OCI-M2 (cell line): ENCODE measurements around the gene MAP7D1.
"Not testable (repeated sequence)": the region's sequence is repeated elsewhere in the genome, so short reads cannot be mapped to it uniquely, and the experiment has no call there.

Source experiments
- DNase-seq: peaks from one replicate; lab custom pipeline; 2025; ENCODE audit not compliant: unreplicated experiment; lab: John Stamatoyannopoulos, UW

MAP7D1 gene

DNA sequence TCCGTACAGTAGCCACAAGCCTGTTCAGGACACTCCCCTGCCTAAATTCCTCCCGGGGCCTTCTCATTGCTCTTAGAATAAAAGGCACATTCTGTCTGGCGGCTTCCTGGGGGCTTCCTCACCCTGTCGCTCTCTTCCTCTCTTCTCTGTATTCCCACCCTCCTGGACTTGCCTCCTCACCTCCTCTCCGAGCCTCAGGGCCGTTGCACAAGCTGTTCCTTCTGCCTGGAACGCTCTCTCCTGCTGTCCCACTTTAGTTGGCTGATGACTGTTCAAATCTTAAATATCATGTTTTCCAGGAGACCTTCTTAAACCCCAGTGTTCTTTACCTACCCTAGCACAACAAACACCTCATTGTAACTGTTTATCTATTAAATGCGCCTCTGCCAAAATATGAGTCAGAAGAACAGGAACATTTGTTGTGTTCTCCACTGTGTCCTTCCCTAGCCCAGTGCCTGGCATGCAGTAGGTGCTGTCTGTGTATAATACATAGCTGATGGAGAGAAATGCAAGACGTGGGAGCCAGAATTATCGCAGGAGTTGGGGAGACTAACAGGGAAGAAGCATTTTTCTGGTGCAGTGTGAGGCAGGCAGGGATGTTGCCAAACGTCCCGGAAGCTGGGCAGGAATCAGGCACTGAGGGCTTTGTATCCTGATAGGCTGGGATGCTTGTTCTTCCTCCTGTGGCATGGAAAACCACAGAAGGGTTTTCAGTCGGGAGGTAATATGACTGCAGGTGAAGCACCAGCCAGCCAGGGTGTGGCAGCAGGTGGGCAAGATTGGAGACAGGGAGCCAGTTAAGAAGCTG is 44.2 kb downstream of the MAP7D1 start:
- DNase-seq = no peak

DNA sequence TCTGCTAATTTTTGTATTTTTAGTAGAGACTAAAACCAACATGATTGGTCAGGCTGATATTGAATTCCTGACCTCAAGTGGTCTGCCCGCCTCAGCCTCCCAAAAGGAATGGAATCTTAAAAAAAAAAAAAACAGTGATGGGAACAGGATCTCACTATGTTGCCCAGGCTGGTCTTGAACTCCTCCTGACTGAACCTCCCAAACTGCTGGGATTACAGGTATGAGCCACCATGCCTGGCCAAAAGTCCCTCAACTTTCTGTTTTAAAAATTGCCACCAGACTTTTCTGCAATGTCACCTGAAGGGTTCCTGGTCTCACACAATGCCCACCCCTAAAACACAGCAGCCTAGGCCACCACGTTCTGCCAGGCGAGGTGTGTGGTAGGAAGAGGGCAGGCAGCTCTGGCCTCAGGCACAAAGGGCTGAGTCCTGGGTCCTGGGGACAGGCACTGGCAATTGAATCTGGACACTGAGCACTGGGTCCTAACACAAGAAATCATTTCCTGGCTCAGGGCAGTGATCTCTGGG is 47.1 kb downstream of the MAP7D1 start:
- no peak for DNase-seq

DNA sequence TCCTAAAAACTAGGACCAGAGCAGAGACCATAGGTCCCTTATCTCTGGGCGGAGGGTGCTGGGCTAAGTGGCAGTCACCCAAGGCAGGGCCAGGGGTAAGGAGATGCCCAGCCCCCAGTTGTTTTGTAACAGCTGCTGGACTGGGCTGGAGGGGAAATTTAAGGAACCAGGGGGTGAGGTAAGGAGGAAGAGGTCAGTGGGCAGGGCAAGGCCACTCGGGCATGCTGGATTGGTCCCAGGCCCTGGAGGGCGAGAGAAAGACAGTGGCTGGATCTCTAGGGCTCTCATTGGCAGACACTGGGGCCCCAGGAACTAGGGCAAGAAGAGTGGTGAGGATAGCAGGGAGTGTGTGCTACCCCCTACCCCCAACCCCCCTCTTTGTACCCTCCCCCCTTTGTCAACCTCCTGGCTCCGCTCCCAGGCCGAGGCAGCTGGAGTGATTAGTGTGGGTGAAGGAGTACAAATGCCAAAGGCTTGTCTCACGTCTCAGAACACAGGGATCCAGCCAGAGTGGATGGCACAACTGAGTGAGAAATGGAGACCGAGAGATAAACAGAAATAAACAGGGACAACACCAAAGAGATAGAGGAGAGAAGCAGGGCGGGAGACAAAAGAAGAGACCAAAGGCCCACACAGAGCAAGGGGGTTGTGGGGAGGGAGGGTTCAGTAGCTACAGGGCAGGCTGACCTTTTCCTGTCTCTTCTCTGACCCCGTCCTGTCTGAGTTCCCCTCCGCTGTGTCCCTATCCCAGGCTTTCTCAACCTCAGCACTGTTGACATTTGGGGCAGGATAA is 47.8 kb downstream of the MAP7D1 start:
- DNase-seq = no peak

DNA sequence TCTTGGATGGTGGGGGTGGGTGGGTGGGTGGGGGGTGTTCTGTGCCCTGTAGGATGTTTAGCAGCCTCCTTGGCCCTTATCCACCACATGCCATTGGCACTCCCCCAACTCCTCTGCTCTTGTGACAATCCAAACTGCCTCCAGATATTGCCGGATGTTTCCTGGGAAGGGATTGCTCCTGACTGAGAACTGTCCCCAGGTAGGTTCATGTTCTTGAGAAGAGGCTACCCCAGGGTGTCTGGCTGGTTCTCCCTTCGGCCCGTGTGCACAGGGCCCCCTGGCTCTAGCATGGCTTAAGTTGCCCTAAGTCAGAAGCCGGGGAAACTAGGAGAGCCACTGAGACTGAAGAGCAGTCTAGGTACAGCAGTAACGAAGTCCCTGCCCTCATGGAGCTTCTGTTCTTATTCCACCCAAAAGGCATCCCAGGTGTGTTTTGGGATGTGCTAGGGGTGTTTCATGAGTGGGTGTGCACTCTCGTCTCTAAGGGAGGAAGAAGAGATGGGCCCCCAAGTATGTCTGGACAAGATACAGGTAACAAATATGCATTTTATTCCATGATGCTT is 48.5 kb downstream of the MAP7D1 start:
- no peak for DNase-seq

DNA sequence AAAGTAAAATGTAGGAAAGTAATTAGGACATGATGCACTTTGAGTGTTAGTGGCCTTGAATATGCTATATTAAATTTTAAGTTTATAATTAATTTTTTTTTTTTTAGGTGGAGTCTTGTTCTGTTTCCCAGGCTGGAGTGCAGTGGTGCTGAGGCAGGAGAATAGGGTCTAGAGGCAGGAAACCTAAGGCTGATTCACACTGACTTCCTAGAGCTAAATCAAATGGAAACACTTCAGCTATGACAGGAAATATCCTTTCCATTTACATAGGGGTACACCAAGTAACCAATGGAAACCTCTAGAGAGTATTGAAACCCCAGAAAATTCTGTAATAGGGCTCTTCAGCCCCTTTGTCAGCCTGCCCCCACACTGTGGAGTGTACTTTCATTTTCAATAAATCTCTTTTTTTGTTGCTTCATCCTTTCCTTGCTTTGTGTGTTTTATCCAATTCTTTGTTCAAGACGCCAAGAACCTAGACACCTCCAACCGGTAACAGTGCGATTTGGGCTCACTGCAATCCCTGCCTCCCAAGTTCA is 50.4 kb downstream of the MAP7D1 start:
- DNase-seq = no peak

DNA sequence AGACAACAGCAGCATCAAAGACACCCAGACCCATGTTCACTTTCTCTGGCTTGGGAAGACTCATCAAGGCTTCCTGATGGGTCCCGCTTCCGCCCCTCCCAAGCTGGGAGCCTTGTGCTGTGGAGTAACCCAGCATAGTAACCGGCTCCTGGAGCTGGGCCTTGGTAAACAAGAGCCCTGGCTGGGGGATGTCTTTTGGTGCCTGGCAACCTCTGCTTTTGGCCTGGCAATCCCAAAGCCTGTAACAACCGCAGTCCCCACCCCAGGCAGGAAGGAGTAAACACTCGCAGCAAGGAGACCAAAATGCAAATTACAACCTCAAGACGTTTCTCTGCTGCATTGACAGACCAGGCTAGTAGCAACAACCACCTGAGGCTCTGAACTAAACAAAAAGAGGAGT is 51.4 kb downstream of the MAP7D1 start:
- DNase-seq = no peak

DNA sequence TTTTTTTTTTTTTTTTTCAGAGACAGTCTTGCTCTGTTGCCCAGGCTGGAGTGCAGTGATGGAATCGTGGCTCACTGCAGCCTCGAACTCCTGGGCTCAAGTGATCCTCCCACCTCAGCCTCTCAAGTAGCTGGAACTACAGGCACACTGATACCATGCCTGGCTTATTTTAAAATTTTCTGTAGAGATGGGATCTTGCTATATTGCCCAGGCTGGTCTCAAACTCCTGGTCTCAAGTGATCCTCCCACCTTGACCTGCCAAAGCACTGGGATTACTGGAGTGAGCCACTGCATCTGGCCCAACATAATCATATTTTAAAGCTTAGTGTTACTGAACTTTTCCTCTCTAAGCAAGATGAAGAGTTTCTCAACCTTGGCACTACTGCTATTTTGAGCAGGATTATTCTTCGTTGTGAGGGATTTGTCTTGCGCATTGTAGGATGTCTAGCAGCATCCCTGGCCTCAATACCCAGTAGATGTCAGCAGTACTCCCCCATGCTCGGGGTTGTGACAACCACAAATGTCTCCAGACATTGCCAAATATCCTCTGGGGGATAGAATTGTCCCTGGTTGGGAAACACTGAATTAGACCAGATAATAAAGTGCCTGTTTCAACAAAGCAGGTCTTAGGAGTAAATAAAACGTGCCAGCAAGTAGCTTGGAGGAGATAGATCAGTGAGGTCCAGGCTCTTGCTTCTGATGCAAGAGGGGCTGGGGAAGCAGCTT is 53.2 kb downstream of the MAP7D1 start:
- DNase-seq = no peak

DNA sequence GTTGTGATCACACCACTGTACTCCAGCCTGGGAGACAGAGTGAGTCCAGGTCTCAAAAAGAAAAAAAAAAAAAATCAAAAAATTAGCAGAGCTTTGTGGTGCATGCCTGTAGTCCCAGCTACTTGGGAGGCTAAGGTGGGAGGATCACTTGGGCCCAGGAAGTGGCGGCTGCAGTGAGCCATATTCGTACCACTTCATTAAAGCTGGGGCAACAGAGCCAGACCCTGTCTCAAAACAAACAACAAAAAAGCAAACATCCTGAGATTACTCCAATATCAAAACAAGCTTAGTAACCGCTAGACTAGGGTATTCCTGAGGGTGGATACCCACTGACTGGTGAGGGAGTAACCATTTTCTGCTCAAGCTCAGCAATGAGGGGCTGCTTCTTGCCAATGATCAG is 55.3 kb downstream of the MAP7D1 start:
- no peak for DNase-seq

DNA sequence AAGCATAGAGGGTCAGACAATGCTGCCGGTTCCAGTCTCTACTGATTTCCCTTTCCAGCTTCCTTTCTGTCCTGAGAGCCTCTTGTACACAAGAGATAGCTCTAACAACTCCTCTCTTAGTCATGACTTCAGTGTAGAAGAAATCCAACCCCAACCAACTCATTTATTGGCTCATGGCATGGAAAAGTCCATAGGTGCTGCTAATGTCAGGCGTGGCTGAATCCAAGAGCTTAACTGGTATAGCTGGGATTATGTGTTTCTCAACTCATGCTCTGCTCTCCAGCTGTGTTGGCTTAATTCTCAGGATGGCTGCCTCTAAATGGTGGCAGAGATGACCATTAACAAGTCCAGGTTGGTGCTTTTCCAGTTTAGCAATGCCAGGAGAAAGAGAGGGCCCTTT is 55.9 kb downstream of the MAP7D1 start:
- DNase-seq = no peak

DNA sequence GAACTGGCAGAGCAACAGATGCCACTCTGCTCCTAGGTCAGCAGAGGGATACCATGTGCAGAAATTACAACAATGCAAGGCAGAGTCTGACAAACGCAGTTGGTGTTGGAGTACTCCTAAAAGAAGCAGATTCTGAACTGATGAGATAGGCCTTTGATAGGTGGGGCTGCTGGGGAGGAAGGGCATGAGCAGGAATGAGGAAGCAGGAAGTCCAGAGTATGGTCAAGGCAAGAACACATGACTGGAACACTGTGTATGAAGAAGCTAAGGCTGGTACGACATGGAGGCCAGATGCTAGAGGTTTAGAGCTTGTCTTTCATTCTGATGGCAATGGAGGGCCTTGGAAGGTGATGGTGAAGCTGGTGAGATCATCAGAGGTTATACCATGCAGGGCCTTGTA is 56.8 kb downstream of the MAP7D1 start:
- DNase-seq = no peak

DNA sequence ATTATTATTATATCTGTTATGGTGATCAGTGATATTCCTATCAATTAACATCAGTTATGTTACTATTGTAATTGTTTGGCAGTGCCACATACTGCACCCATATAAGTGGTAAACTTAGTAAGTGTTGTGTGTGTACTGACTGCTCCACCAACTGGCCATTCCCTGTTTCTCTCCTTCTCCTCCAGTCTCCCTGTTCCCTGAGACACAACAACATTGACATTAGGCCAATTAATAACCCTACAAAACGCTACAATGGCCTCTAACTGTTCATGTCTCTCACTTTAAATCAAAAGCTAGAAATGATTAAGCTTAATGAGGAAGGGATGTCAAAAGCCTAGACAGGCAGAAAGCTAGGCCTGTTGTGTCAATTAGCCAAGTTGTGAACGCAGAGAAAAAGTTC is 61.7 kb downstream of the MAP7D1 start:
- no peak for DNase-seq

DNA sequence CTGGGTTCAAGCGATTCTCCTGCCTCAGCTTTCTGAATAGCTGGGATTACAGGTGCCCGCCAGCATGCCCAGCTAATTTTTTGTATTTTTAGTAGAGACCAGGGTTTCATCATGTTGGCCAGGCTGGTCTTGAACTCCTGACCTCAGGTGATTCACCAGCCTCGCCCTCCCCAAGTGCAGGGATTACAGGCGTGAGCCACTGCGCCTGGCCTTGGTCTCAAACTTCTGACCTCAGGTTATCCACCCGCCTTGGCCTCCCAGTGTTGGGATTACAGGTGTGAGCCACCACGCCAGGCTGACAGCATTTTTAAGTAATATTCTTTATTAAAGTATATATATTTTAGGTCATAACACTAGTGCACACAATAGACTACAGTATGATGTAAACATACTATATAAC is 65.9 kb downstream of the MAP7D1 start:
- not testable (repeated sequence) for DNase-seq

DNA sequence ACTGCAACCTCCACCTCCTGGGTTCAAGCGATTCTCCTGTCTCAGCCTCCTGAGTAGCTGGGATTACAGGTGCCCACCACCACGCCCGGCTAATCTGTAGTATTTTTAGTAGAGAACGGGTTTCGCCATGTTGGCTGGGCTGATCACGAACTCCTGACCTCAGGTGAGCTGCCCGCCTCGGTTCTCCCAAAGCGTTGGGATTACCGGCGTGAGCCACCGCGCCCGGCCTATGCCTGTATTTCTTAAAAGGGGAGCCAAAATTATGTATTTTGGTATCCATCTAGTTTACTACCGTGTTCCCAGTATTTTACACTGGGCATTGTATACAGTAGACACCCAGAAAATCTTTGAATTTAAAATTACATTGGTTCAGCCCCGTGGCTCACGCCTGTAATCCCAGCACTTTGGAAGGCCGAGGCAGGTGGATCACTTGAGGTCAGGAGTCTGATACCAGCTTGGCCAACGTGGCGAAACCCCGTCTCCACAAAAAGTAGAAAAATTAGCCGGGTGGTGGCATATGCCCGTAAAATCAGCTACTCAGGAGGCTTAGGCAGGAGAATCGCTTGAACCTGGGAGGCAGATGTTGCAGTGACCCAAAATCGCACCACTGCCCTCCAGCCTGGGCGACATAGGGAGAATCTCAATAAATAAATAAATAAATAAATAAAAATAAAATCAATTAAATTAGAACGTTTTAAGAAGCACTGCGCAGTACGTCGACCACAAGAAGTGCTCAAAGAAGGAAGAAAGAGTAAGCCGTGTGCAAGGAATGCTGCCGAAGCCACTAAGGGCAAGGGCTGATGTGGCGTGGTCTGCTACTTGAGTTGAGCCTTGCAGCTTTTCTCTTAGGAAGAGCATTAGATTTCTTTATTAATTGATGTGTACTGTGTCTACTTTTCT is 66.8 kb downstream of the MAP7D1 start:
- no peak for DNase-seq

DNA sequence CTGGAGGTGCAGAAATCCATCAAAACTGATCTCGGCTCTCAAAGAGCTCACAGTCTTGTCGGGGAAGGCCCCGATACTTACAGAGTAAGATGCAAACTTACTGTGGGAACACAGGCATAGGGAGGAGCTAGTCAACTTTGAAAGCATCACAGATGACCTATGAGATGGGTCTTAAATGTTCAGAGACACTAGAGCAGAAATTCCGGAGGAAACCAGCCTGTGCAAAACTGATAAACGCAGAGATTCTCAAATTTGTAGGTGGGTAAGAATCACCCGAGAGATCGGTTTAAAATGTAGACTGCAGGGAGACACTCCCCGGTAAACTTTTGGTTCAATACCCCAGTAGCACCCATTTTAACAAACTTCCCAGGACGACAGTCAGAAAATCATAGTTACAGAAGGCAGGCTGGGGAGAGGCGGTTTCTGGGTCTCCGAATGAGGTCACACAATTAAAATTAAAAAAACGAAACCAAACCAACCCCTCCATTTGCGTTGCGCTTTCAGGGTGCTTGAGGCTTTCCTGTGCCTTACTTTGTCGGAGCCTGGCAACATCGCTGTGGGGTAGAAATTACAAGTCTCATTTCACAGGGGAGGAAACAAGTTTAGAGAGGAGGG is 67.5 kb downstream of the MAP7D1 start:
- DNase-seq = no peak

DNA sequence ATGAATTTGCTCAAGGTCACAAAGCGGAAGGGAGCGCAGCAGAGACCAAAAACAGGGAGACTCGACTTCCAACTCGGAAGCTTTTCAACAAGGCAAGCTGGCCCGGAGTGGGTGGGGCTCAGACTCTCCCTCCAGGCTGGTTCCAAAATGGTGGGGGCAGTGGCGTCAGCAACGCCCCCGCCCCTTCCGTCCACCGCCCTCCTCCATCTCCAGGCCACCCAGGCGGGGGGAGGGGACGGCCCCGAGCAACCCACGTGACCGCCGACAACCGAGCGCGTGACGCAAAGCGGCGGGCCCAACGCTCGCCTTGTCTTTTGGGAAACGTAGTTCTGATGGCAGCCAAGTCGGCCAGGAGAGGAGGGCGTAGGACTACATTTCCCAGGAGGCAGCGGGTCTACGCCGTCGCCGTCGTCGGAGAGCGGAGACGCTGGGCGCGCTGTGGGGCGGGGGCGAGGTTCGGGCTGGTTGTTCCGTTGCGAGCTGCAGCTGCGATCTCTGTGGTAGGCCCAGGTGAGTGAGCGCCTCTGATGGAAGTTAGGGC is 68.1 kb downstream of the MAP7D1 start, which contains the start of gene THRAP3:
TSS of gene THRAP3 (plus strand) at position 448 of the 541 bp plus-strand sequence. CDS start 58,121 bp downstream, outside the sequence.
- peak; percentile 77 for DNase-seq

DNA sequence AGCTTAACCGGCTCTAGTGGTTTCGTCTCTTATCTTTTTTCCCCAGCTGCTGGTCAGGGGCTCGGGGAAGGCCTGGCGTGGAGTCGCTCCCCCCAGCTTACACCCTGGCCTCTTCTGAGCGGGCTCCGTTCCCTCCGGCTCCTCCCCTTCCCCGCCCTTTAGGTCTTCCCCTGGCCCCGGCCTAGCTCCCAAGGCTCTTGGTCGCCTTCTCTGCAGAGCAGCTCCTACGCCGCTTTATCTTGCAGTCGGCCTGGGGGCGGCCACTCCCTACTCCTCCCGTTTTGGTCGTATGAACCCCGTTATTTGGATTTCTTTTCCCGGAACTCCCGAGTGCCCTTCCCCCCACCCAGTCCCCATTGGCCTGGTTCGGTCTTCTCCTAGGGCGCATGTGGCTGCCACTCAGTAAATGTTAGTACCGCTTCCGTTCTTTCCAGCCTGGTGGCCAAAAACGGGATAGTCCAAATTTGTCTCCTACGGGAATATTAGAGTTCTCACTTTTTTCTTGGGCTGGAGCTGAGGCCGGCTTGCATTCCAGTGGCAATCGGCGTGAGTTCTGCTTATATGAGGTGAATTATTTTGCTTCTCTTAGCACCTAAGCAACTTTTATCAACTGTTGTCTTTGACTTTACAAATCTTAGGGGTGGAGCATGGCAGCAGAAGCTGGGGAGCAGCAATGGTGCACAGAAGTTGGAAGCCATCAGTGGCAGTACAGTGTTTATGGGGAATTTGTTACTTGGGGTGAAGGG is 68.8 kb downstream of the MAP7D1 start:
- no peak for DNase-seq

DNA sequence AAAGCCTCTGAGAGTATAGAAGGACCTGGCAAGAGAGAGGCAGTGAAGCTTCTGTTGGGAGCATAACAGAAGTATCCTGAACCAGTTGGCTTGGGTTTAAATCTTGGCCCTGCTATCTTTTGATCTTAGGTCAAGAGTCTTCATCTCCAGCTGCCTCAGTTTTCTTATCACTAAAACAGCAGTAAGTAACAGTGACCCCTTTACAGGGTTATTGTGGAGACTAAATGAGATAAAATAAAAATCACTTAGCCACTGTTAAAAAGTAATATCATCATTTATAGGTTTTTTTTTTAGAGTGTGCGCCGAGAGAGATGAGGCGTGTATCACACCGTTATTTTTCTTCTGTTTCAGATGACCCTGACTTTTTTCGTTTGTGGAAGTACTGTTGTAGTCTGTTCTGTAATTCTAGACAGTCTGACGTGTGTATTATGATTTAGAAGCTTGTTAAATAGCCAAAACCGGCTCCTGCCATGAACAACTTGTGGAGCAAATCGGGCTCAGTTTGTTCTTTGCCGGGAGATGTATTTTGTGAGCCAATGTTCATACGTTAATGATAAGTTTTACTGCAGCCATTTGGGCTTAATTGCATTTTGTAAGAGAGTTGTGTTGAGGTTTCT is 69.4 kb downstream of the MAP7D1 start:
- no peak for DNase-seq

DNA sequence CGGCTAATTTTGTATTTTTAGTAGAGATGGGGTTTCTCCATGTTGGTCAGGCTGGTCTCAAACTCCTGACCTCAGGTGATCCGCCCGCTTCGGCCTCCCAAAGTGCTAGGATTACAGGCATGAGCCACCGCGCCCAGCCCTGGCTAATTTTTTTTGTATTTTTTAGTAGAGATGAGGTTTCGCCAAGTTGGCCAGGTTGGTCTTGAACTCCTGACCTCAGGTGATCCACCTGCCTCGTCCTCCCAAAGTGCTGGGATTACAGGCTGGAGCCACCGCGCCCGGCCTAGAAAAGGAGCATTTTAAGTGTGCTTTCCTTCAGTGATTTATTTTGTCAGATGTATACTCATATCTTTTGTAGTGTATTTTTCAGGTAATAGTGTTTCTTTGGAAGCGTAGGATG is 74.3 kb downstream of the MAP7D1 start:
- DNase-seq = not testable (repeated sequence)
